SJCRH30 (cell line): ENCODE results near the gene NR1H3. TPM values are rescaled to one million over a fixed set of nuclear protein-coding genes. Genes with fewer than 3 reads are reported as not detected.

Experiments used
- DNase-seq, 2 experiments: peaks; one replicate each; pipeline ENCODE4 v3.0.0-alpha.2; 2015 to 2020
- H3K27ac ChIP-seq: fragments of 250-450 bp; sonication (Bioruptor Pico); 2 replicates; pipeline ENCODE4 v1.5.1; 2020; ENCODE audit warnings: mild to moderate bottlenecking, moderate library complexity
- H3K27me3 ChIP-seq: fragments of 250-450 bp; sonication (Bioruptor Pico); 2 replicates; pipeline ENCODE4 v1.5.1; 2020; ENCODE audit warnings: mild to moderate bottlenecking, moderate library complexity
- H3K36me3 ChIP-seq: fragments of 250-450 bp; sonication (Bioruptor Pico); 2 replicates; pipeline ENCODE4 v1.5.1; 2020; ENCODE audit warnings: mild to moderate bottlenecking, moderate library complexity
- H3K4me1 ChIP-seq: fragments of 250-450 bp; sonication (Bioruptor Pico); 2 replicates; pipeline ENCODE4 v1.5.1; 2020; ENCODE audit warnings: mild to moderate bottlenecking, moderate library complexity
- H3K4me3 ChIP-seq: fragments of 250-450 bp; sonication (Bioruptor Pico); 2 replicates; pipeline ENCODE4 v1.5.1; 2020; ENCODE audit warnings: mild to moderate bottlenecking, moderate library complexity
- H3K9me3 ChIP-seq: fragments of 250-450 bp; sonication (Bioruptor Pico); replicated peaks from 2 replicates; pipeline ENCODE4 v1.5.1; 2020; ENCODE audit warnings: mild to moderate bottlenecking, moderate library complexity
- total RNA-seq: library from RNA; depleted of rRNA; stranded (reverse); fragments of >200 nt; shearing (Covaris generic); gene quantifications from 2 replicates; pipeline ENCODE4 v1.2.3, GENCODE V29; 2014

NR1H3 gene
- total RNA-seq, 1 experiment from 2014 or later: 4.1 TPM

GRCh38 chr11:47270331-47271271 is 12.8 kb downstream of the NR1H3 start:
- Histone ChIP-seq H3K4me3 (peak overlapping the region; percentile 70), H3K4me1 (peaks cover 21% of the 10 kb centered on the region), H3K27me3 (no peaks in the 10 kb centered on the region), H3K36me3 (peaks cover 9% of the 10 kb centered on the region), H3K27ac (peak overlapping the region; percentile 79; the same call in 1 of the 2 replicates), H3K9me3 (no peaks in the 10 kb centered on the region)
- peak; percentile 19 to 44 for DNase-seq

DNA sequence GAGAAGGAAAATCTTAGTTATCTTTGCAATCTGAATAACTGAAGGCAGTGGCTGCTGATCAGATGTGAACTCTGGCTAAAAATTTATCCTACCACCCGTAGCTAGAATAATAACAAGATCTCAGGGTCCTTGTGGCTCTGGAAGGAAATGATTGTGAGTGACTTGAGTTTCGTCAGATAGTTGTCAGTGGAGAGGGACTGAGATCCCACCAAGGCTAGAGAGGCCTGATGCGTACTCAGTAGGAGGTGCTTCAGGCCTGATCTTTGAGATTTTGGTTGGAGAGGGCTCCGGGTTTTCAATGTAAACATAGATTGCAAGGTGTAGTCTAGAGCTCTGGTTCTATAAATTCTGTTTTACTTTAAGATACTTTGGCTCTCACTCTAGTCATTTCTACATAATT is 13.5 kb downstream of the NR1H3 start:
- no peak overlapping the region for H3K4me3 ChIP-seq
- H3K36me3 ChIP-seq: peaks cover 16% of the 10 kb centered on the region
- no peak for DNase-seq
- no peaks in the 10 kb centered on the region for H3K9me3 ChIP-seq
- peaks cover 21% of the 10 kb centered on the region for H3K4me1 ChIP-seq
- H3K27me3 ChIP-seq: no peaks in the 10 kb centered on the region
- H3K27ac ChIP-seq: no peak overlapping the region

DNA sequence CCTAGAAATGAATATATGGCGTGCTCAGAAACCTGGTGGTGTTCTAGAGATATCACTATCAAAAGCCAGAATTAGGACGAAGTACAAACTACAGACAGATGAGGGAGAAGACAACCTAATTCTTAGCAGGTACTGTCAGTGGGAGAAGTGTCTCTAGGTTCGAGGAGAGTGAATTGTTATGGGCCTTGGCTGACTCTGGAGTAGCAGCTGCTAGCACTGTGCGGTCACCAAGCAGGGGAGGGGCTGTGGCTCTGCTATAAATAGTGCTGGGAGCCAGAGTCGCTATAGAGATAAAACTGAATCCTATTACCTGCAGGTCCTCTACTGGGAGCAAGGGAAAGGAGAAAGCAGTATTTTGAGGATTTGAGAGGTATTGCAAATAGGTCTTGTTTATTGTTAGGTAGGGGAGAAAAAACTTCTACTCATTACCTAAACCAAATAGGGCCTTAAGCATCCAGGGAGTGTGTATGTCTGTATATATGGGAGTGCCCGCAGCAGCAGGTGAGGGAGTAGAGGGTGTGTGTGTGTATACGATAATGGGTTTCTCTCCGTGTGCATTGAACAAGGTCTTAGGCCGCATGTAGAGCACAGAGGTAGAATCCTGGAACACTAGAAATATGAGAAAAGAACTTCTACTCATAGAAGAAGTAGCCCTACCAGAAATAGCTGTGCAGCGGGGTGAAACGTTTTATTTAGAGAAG is 14.3 kb downstream of the NR1H3 start:
- Histone ChIP-seq H3K4me3 (no peak overlapping the region), H3K27ac (no peak overlapping the region)

DNA sequence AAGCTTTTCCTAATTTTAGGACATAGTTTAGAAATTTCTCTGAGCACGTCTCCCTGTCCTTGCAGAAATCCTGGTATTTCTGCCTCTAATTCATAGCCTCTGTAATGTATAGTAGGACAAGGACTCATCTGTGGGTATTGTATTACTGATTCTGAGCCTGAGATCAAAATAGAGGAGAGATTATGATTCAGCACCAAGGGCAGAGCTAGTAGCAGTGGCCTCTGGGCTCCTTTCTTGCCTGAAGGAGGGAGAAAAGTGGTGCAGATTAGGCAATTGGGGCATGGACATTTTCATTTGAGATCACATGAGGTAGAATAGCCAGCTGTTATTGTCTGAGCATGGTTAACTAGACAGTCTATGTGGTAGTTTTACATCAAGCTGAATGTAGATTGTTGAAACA is 14.9 kb downstream of the NR1H3 start:
- no peaks in the 10 kb centered on the region for H3K27me3 ChIP-seq
- DNase-seq: peak; percentile 15 to 44

More for the DNA sequence above, 14.3 kb downstream of the NR1H3 start:
- Histone ChIP-seq H3K36me3 (peaks cover 22% of the 10 kb centered on the region), H3K27me3 (no peaks in the 10 kb centered on the region), H3K9me3 (no peaks in the 10 kb centered on the region), H3K4me1 (peaks cover 21% of the 10 kb centered on the region)
- DNase-seq: peak; percentile 73 to 77

GRCh38 chr11:47274495-47275235 is 16.9 kb downstream of the NR1H3 start:
- Histone ChIP-seq H3K27me3 (no peaks in the 10 kb centered on the region), H3K4me1 (peaks cover 21% of the 10 kb centered on the region), H3K4me3 (no peak overlapping the region), H3K36me3 (peaks cover 39% of the 10 kb centered on the region), H3K9me3 (no peaks in the 10 kb centered on the region), H3K27ac (no peak overlapping the region)
- DNase-seq: no peak

More for the DNA sequence above, 14.9 kb downstream of the NR1H3 start:
- H3K9me3 ChIP-seq: no peaks in the 10 kb centered on the region
- H3K27ac ChIP-seq: no peak overlapping the region
- H3K36me3 ChIP-seq: peaks cover 28% of the 10 kb centered on the region
- H3K4me3 ChIP-seq: no peak overlapping the region
- H3K4me1 ChIP-seq: peaks cover 21% of the 10 kb centered on the region

DNA sequence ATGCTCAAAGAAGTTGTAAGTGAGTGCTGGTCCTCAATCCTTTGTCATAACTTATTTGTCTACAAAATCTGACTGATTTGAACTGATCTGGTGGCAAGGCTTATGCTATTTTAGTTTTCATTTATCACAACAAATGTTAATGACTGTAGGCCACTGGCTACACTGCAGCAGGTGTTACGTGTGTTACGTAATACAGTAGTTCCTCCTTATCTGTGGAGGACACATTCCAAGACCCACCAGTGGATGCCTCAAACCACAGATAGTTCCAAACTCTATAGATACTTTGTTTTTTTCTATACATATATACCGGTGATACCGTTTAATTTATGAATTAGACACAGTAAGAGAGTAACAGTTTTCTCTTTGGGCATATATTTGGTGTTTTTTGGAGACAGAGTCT is 19.1 kb downstream of the NR1H3 start:
- Histone ChIP-seq H3K9me3 (no peaks in the 10 kb centered on the region), H3K27ac (no peak overlapping the region), H3K4me1 (peaks cover 8% of the 10 kb centered on the region), H3K4me3 (no peak overlapping the region), H3K27me3 (no peaks in the 10 kb centered on the region), H3K36me3 (peaks cover 55% of the 10 kb centered on the region)
- no peak for DNase-seq

DNA sequence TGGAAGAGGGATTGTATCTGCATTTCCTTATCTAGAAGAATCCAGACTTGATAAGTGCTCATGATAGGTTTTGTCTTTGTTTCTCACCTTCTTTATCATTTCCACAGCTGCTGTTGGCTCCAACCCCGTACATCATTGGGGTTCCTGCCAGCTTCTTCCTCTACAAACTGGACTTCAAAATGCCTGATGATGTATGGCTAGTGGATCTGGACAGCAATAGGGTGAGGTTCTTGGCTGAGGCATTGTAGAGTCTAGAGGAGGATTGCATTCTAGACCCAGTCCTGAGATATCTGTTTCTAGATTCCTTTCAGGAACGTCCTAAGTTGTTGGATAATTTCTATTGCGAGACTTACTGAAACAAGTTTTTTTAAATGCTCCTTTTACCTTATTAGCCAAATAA is 20.3 kb downstream of the NR1H3 start:
- no peak overlapping the region for H3K27ac ChIP-seq

DNA sequence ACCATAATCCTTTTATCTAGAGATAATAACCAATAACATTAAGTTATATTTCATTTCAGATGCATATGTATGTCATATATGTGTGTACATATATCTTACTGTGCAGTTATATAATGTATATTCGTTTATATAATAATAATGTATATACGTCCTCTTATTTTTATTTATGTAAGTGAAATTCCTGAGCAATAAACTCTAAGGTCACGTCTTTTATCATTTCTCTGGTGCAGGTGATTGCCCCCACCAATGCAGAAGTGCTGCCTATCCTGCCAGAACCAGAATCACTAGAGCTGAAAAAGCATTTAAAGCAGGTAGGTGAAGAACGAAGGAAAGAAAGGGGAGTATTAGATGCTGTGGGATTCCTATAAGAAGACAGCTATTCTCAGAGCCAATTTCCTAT is 21.0 kb downstream of the NR1H3 start:
- Histone ChIP-seq H3K4me3 (no peak overlapping the region), H3K36me3 (peaks cover 73% of the 10 kb centered on the region), H3K27me3 (no peaks in the 10 kb centered on the region), H3K27ac (no peak overlapping the region), H3K9me3 (no peaks in the 10 kb centered on the region), H3K4me1 (no peaks in the 10 kb centered on the region)
- no peak for DNase-seq

More for the DNA sequence above, 20.3 kb downstream of the NR1H3 start:
- H3K9me3 ChIP-seq: no peaks in the 10 kb centered on the region
- H3K36me3 ChIP-seq: peaks cover 67% of the 10 kb centered on the region
- H3K4me1 ChIP-seq: no peaks in the 10 kb centered on the region
- no peak overlapping the region for H3K4me3 ChIP-seq
- DNase-seq: no peak
- H3K27me3 ChIP-seq: no peaks in the 10 kb centered on the region

DNA sequence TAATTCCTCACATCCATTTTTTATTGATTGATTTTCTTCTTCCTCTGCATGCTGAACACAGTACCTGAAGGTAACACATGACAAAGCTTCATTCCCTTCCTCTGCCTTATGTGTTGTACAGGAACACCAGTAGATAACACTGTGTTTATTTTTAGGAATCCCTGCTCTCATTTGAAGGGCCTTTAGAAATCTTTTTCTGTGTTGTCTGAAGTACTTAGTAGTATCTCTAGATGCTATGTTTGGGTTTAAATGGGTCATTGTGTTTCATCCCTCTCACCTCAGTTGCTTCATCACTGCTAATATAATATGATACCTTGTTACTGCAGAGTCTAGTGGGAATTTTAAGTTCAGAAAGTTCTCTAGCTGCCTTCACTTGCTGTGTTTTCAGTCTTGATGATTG is 22.3 kb downstream of the NR1H3 start:
- H3K27ac ChIP-seq: no peak overlapping the region
- no peaks in the 10 kb centered on the region for H3K9me3 ChIP-seq
- no peak for DNase-seq
- H3K4me3 ChIP-seq: no peak overlapping the region
- H3K36me3 ChIP-seq: peaks cover 80% of the 10 kb centered on the region
- H3K4me1 ChIP-seq: no peaks in the 10 kb centered on the region
- no peaks in the 10 kb centered on the region for H3K27me3 ChIP-seq

DNA sequence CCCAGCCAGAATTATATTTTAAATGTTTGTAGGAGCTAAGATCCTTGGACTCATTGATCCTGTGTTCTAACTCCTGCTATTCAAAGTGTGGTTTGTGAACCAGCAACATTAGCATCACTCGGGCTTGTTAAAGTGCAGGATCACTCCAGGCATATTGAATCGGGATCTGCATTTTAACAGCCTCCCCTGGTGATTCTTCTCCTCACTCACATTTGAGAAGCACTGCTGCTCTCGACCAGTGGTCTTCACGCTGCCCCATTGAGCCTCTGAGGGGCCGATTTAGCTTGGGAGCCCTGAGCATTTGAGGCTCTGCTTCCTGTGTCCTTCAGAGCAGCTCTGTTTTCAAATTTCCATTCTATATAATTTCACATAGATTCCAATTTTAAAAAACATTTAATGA is 23.1 kb downstream of the NR1H3 start:
- no peaks in the 10 kb centered on the region for H3K27me3 ChIP-seq
- no peak for DNase-seq
- H3K4me3 ChIP-seq: no peak overlapping the region
- H3K36me3 ChIP-seq: peaks cover 81% of the 10 kb centered on the region
- no peak overlapping the region for H3K27ac ChIP-seq
- H3K9me3 ChIP-seq: no peaks in the 10 kb centered on the region
- no peaks in the 10 kb centered on the region for H3K4me1 ChIP-seq

- no peak for DNase-seq
- Histone ChIP-seq H3K27me3 (no peaks in the 10 kb centered on the region), H3K36me3 (peaks cover 76% of the 10 kb centered on the region), H3K4me1 (no peaks in the 10 kb centered on the region), H3K27ac (no peak overlapping the region), H3K4me3 (no peak overlapping the region), H3K9me3 (no peaks in the 10 kb centered on the region)
These were observed 24.7 kb downstream of the NR1H3 start for GRCh38 chr11:47282462-47282861.

DNA sequence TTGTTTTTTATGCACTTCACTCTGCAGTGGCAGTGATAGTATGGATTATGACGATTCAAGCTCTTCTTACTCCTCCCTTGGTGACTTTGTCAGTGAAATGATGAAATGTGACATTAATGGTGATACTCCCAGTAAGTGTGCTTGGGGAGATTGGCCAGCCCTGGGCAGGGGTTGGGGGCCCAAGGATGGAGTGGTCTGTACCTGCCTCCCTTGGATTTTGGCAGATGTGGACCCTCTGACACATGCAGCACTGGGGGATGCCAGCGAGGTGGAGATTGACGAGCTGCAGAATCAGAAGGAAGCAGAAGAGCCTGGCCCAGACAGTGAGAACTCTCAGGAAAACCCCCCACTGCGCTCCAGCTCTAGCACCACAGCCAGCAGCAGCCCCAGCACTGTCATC is 26.4 kb downstream of the NR1H3 start:
- H3K9me3 ChIP-seq: no peaks in the 10 kb centered on the region
- no peak overlapping the region for H3K4me3 ChIP-seq
- peaks cover 67% of the 10 kb centered on the region for H3K36me3 ChIP-seq
- H3K27ac ChIP-seq: no peak overlapping the region
- no peaks in the 10 kb centered on the region for H3K4me1 ChIP-seq
- DNase-seq: no peak
- H3K27me3 ChIP-seq: no peaks in the 10 kb centered on the region

- H3K4me3 ChIP-seq: no peak overlapping the region
- no peak for DNase-seq
- no peaks in the 10 kb centered on the region for H3K9me3 ChIP-seq
- H3K36me3 ChIP-seq: peaks cover 70% of the 10 kb centered on the region
- H3K4me1 ChIP-seq: no peaks in the 10 kb centered on the region
- no peaks in the 10 kb centered on the region for H3K27me3 ChIP-seq
- no peak overlapping the region for H3K27ac ChIP-seq
These were observed 28.4 kb downstream of the NR1H3 start for GRCh38 chr11:47285969-47286770.

DNA sequence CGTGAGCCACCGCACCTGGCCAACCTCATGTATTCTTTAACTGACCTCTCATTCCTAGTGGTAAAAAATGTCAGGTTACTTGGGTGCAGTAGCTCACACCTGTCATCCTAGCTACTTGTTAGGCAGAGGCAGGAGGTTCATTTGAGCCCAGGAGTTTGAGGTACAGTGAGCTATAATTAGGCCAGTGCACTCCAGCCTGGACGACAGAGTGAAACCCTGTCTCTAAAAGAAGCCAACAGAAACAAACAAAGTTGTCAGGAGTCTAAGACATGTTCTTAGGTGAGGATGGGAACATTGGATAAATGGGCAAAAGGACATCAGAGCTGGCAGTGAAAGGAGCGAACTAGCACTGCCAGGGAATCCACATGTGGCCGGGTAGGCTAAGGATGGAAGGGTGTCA is 30.3 kb downstream of the NR1H3 start:
- DNase-seq: no peak
- Histone ChIP-seq H3K36me3 (peaks cover 68% of the 10 kb centered on the region), H3K4me1 (no peaks in the 10 kb centered on the region), H3K27me3 (no peaks in the 10 kb centered on the region), H3K9me3 (no peaks in the 10 kb centered on the region), H3K27ac (no peak overlapping the region), H3K4me3 (no peak overlapping the region)
